ENCODE data around the gene MBTPS1.

GRCh38 chr16:84027625-84028024 is 89.1 kb downstream of the MBTPS1 start:
- no peak for TF ChIP-seq CTCF (IDR thresholded peaks at IDR 0.05)
- TF ChIP-seq EP300 (IDR thresholded peaks at IDR 0.05): no peak
- no peak for TF ChIP-seq POLR2A (IDR thresholded peaks at IDR 0.05)

Measured in stomach (tissue), 4 donors.